HL-60 (cell line): ENCODE measurements around the gene CIRBP.

ENCODE experiments used
- CTCF ChIP-seq: IDR thresholded peaks from one replicate; pipeline ENCODE4 v1.5.1; 2011; ENCODE audit warnings: low read length, control low read depth, inconsistent platforms; ENCODE audit not compliant: insufficient read depth
- GABPA ChIP-seq: IDR thresholded peaks from 2 replicates; pipeline ENCODE4 v1.6.1; 2012; ENCODE audit warnings: low read depth
- POLR2AphosphoS5 ChIP-seq: IDR thresholded peaks from 2 replicates; pipeline ENCODE4 v1.6.1; 2012; ENCODE audit warnings: low read depth
- SPI1 ChIP-seq: IDR thresholded peaks from 2 replicates; pipeline ENCODE4 v1.6.1; 2012; ENCODE audit warnings: low read depth, mild to moderate bottlenecking, borderline replicate concordance
- TF ChIP-seq, protein P1 (sequence below): IDR thresholded peaks from 2 replicates; pipeline ENCODE4 v1.6.1; 2012; ENCODE audit warnings: low read depth; ENCODE audit not compliant: insufficient replicate concordance

DNA sequence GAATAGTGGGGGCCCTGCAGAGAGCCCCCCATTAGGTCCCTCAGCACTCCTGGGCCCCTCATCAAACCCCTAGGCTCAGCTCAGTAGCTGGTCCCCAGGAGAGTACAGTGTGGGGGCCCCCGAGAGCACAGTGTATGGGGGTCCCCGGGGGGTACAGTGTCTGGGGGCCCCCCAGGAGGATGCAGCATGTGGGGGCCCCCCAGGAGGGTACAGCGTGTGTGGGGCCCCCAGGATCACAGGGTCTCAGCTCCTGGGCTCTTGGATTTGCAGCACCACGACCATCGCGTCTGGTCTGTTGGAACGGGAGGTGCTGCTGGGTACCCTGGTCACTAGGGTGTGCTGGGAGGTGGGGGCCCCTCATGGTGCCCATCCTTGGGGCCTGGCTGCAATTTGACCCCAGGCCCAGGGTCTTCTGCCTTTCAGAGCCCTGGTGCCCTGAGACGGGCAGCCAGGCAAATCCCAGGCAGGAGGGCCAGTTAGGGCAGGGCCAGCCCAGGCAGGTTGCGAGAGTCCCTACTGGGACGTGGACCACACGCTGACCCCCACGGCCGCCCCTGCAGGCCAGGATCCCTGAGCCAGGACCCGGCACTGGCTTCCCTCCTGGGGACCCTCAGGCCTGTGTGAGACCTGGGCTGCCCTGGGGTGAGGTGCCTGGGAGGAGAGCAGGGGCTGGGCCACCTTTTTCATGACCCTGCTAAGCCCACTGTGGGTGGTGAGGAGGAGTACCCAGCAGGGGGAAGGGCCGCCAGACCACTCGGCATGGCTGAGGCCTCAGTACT, 44.9 kb upstream of the CIRBP start:
- TF ChIP-seq CTCF (no peak), POLR2AphosphoS5 (no peak), SPI1 (no peak), GABPA (no peak)
- TF ChIP-seq, protein P1, sequence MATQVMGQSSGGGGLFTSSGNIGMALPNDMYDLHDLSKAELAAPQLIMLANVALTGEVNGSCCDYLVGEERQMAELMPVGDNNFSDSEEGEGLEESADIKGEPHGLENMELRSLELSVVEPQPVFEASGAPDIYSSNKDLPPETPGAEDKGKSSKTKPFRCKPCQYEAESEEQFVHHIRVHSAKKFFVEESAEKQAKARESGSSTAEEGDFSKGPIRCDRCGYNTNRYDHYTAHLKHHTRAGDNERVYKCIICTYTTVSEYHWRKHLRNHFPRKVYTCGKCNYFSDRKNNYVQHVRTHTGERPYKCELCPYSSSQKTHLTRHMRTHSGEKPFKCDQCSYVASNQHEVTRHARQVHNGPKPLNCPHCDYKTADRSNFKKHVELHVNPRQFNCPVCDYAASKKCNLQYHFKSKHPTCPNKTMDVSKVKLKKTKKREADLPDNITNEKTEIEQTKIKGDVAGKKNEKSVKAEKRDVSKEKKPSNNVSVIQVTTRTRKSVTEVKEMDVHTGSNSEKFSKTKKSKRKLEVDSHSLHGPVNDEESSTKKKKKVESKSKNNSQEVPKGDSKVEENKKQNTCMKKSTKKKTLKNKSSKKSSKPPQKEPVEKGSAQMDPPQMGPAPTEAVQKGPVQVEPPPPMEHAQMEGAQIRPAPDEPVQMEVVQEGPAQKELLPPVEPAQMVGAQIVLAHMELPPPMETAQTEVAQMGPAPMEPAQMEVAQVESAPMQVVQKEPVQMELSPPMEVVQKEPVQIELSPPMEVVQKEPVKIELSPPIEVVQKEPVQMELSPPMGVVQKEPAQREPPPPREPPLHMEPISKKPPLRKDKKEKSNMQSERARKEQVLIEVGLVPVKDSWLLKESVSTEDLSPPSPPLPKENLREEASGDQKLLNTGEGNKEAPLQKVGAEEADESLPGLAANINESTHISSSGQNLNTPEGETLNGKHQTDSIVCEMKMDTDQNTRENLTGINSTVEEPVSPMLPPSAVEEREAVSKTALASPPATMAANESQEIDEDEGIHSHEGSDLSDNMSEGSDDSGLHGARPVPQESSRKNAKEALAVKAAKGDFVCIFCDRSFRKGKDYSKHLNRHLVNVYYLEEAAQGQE, result no peak
